Peyer's patch (tissue), 4 donors: ENCODE data around the gene CDC25C. TPM values are rescaled to one million over a fixed set of nuclear protein-coding genes. Genes with fewer than 3 reads are reported as not detected.

Source experiments
- DNase-seq, 3 donors: peaks; one replicate each; pipeline ENCODE4 v3.0.0-alpha.2; 2017 to 2019
- H3K27ac ChIP-seq, 4 donors: fragments of 200-600 bp; sonication (generic); one replicate each; pipeline ENCODE4 v1.5.1; 2016 to 2019
- H3K27me3 ChIP-seq, 2 donors: fragments of 200-600 bp; sonication (generic); one replicate each; pipeline ENCODE4 v1.5.1; 2019
- H3K36me3 ChIP-seq, 3 donors: fragments of 200-600 bp; sonication (generic); one replicate each; pipeline ENCODE4 v1.5.1; 2016 to 2019
- H3K4me1 ChIP-seq, 4 donors: fragments of 200-600 bp; sonication (generic); one replicate each; pipeline ENCODE4 v1.5.1; 2016 to 2019
- H3K4me3 ChIP-seq, 4 donors: fragments of 200-600 bp; sonication (generic); 1 replicate in 3 of 4; 2 replicates in 1 of 4; pipeline ENCODE4 v1.5.1; 2016 to 2019; ENCODE audit warnings: mild to moderate bottlenecking in 1 of 4
- H3K9me3 ChIP-seq, 4 donors: fragments of 200-600 bp; sonication (generic); one replicate each; pipeline ENCODE4 v1.5.1; 2016 to 2019; ENCODE audit warnings: mild to moderate bottlenecking in 1 of 4
- POLR2A ChIP-seq, 2 donors: fragments of 450-650 bp; IDR thresholded peaks; one replicate each; pipeline ENCODE4 v1.5.1; 2017; ENCODE audit warnings: antibody characterized with exemption in 2 of 2, mild to moderate bottlenecking in 2 of 2, moderate library complexity in 2 of 2
- total RNA-seq, 4 donors: library from RNA; depleted of rRNA; stranded (reverse); fragments of >200 nt; gene quantifications; one replicate each; pipeline ENCODE4 v1.1.0, GENCODE V29; 2016
- TF ChIP-seq, protein P1 (sequence below), 6 experiments: fragments of 450-650 bp in 4 of 6; fragments of 200-600 bp in 2 of 6; sonication (generic) in 1 of 6; IDR thresholded peaks; one replicate each; pipeline ENCODE4 v1.5.1; 2017 to 2019; ENCODE audit warnings: antibody characterized with exemption in 6 of 6, mild to moderate bottlenecking in 3 of 6, moderate library complexity in 1 of 6

CDC25C gene
- total RNA-seq, 4 donors from 2014 or later = 0.88 to 4.1 (median 0.94) TPM

GRCh38 chr5:138287246-138287645 lies 44.4 kb downstream of the CDC25C start:
- no peaks in the 10 kb centered on the region for H3K4me1 ChIP-seq
- H3K4me3 ChIP-seq = no peak overlapping the region
- no peaks in the 10 kb centered on the region for H3K27me3 ChIP-seq
- no peak overlapping the region for H3K27ac ChIP-seq
- no peak for DNase-seq
- H3K36me3 ChIP-seq = no peaks in the 10 kb centered on the region
- no peaks in the 10 kb centered on the region for H3K9me3 ChIP-seq
- no peak for TF ChIP-seq POLR2A (IDR thresholded peaks at IDR 0.05)
- TF ChIP-seq, protein P1, sequence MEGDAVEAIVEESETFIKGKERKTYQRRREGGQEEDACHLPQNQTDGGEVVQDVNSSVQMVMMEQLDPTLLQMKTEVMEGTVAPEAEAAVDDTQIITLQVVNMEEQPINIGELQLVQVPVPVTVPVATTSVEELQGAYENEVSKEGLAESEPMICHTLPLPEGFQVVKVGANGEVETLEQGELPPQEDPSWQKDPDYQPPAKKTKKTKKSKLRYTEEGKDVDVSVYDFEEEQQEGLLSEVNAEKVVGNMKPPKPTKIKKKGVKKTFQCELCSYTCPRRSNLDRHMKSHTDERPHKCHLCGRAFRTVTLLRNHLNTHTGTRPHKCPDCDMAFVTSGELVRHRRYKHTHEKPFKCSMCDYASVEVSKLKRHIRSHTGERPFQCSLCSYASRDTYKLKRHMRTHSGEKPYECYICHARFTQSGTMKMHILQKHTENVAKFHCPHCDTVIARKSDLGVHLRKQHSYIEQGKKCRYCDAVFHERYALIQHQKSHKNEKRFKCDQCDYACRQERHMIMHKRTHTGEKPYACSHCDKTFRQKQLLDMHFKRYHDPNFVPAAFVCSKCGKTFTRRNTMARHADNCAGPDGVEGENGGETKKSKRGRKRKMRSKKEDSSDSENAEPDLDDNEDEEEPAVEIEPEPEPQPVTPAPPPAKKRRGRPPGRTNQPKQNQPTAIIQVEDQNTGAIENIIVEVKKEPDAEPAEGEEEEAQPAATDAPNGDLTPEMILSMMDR (IDR thresholded peaks at IDR 0.05) = no peak

GRCh38 chr5:138282920-138283742 lies 48.5 kb downstream of the CDC25C start:
- no peak for DNase-seq
- H3K4me3 ChIP-seq = no peak overlapping the region
- no peaks in the 10 kb centered on the region for H3K4me1 ChIP-seq
- no peaks in the 10 kb centered on the region for H3K36me3 ChIP-seq
- no peaks in the 10 kb centered on the region for H3K9me3 ChIP-seq
- H3K27ac ChIP-seq = no peak overlapping the region
- TF ChIP-seq POLR2A (IDR thresholded peaks at IDR 0.05) = no peak
- TF ChIP-seq, protein P1 (IDR thresholded peaks at IDR 0.05) = peak in 3 of 6 experiments; percentile 35 to 45 (median 37)
- no peaks in the 10 kb centered on the region for H3K27me3 ChIP-seq

- H3K9me3 ChIP-seq = no peaks in the 10 kb centered on the region
- H3K27me3 ChIP-seq = no peaks in the 10 kb centered on the region
- no peak for DNase-seq
- no peak overlapping the region for H3K4me3 ChIP-seq
- H3K4me1 ChIP-seq = no peaks in the 10 kb centered on the region
- no peaks in the 10 kb centered on the region for H3K36me3 ChIP-seq
- TF ChIP-seq, protein P1 (IDR thresholded peaks at IDR 0.05) = no peak
- TF ChIP-seq POLR2A (IDR thresholded peaks at IDR 0.05) = no peak
- no peak overlapping the region for H3K27ac ChIP-seq
Measured at GRCh38 chr5:138280915-138281314, 50.7 kb downstream of the CDC25C start.

DNA sequence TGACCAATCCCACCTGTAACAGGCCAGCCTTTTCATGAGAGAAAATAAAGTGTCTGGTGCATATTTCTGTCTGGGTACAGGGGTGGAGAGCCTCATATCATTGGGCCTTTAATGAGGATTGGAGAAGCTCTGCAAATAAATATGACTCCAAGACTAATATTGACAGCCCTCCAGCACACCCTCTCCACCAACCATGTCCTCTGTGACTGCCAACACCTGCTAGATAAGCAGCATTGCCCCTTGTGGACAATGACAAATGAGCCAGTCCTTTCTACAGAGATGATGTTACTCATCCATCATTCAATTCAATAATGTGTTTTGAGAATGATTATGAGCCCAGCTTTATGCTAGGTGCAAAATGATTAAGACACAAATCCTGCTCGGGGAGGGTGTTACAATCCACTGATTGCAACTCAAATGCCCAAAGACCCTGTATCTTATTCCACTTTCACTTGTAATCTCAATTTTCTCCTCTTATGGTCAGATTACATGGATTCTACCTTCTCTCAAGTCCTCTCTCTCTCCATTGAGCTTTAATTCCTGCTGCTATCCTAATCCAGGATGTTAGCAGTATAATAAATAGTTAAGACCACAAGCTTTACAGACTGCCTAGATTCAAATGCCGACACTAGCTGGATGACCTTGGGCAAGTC lies 55.1 kb downstream of the CDC25C start:
- no peak for DNase-seq
- H3K27ac ChIP-seq = no peak overlapping the region
- no peaks in the 10 kb centered on the region for H3K9me3 ChIP-seq
- no peak for TF ChIP-seq POLR2A (IDR thresholded peaks at IDR 0.05)
- TF ChIP-seq, protein P1 (IDR thresholded peaks at IDR 0.05) = no peak
- no peak overlapping the region for H3K4me3 ChIP-seq
- peaks cover 0 to 7% (median 0%) of the 10 kb centered on the region in 4 donors for H3K4me1 ChIP-seq
- H3K27me3 ChIP-seq = no peaks in the 10 kb centered on the region
- H3K36me3 ChIP-seq = no peaks in the 10 kb centered on the region

GRCh38 chr5:138275895-138276294 lies 55.7 kb downstream of the CDC25C start:
- TF ChIP-seq, protein P1 (IDR thresholded peaks at IDR 0.05) = no peak
- no peak for TF ChIP-seq POLR2A (IDR thresholded peaks at IDR 0.05)
- H3K27ac ChIP-seq = no peak overlapping the region
- H3K36me3 ChIP-seq = no peaks in the 10 kb centered on the region
- H3K4me1 ChIP-seq = peaks cover 0 to 7% (median 0%) of the 10 kb centered on the region in 4 donors
- H3K4me3 ChIP-seq = no peak overlapping the region
- H3K9me3 ChIP-seq = no peaks in the 10 kb centered on the region
- DNase-seq = no peak
- H3K27me3 ChIP-seq = no peaks in the 10 kb centered on the region
